B cell (primary cell): ENCODE measurements around the gene OPN4.

Experiments used
- CTCF ChIP-seq: fragments of 200-600 bp; IDR thresholded peaks from one replicate; pipeline ENCODE4 v1.8.0; 2022; ENCODE audit warnings: antibody characterized with exemption, mild to moderate bottlenecking
- EZH2 ChIP-seq: IDR thresholded peaks from 2 replicates; pipeline ENCODE4 v1.6.1; 2012; ENCODE audit warnings: borderline replicate concordance, low read depth, mild to moderate bottlenecking, moderate library complexity, low read length; ENCODE audit not compliant: insufficient read depth, poor library complexity, severe bottlenecking

DNA sequence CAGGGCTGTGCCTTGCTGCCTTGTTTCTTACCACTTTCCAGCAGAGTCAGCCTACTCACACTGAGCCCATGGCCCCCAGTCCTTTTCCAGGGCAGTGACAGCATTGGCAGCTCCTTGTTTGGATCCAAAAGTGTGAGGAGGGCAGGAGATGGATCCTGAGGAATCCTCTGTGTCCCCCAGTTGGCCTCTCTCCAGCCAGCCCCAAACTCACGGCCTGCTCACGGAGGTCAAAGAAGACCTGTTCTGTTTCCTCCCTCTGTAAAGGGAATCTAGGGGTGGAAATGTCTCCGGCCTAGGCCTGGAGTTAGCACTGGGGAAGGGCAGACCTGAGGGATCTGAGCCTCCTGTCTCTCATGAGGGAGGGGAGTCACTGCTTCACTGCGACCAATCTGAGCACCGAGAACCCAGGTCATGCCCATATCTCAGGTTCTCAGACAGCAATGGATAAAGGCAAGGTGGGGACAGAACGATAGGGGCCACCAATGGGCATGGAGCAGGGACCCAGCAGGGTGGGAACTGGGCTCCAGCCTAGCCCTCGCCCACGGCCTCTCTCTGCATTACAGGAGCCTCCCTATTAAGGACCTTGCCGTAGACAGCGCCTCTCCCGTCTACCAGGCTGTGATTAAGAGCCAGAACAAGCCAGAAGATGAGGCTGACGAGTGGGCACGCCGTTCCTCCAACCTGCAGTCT, 37.1 kb downstream of the OPN4 start:
- no peak for TF ChIP-seq CTCF
- no peak for TF ChIP-seq EZH2
